ENCODE data around the gene OR1F1.

DNA sequence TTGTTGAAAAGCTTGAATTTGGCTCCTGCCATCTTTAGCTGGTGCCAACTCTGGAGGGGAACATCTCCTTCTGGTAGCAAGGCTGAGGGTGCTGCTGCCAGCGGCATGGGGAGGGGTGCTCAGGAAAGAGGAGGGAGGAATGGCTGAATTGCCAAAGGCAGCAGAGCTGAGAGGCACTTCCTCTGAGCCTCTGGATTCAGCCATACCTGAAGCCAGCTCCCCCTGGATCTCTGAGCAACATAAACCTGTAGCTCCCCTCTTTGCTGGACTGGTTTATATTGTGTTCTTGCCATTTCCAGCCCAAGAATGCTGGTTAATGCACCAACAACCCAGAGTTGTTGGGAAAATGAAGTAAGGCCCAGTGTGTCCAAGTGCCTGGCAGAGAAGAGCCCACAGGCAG lies 61.0 kb downstream of the OR1F1 start:
- TF ChIP-seq, protein P1, sequence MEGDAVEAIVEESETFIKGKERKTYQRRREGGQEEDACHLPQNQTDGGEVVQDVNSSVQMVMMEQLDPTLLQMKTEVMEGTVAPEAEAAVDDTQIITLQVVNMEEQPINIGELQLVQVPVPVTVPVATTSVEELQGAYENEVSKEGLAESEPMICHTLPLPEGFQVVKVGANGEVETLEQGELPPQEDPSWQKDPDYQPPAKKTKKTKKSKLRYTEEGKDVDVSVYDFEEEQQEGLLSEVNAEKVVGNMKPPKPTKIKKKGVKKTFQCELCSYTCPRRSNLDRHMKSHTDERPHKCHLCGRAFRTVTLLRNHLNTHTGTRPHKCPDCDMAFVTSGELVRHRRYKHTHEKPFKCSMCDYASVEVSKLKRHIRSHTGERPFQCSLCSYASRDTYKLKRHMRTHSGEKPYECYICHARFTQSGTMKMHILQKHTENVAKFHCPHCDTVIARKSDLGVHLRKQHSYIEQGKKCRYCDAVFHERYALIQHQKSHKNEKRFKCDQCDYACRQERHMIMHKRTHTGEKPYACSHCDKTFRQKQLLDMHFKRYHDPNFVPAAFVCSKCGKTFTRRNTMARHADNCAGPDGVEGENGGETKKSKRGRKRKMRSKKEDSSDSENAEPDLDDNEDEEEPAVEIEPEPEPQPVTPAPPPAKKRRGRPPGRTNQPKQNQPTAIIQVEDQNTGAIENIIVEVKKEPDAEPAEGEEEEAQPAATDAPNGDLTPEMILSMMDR (IDR thresholded peaks at IDR 0.05), result no peak
- no peak for TF ChIP-seq POLR2A (IDR thresholded peaks at IDR 0.05)
- TF ChIP-seq EP300 (IDR thresholded peaks at IDR 0.05), result no peak
- no peak for TF ChIP-seq POLR2AphosphoS5 (IDR thresholded peaks at IDR 0.05)

All from stomach (tissue), 4 donors.